Endothelial cell of umbilical vein (primary cell): Measurements from ENCODE around the gene SLC24A3. TPM values are rescaled to one million over a fixed set of nuclear protein-coding genes. Genes with fewer than 3 reads are reported as not detected.

Source experiments
- BruUV-seq: library from RNA; stranded (reverse); fragments of 400-500 nt; replicated peaks from 2 replicates; lab custom pipeline; 2021; lab: Mats Ljungman, UMichigan
- CTCF ChIA-PET: fragments of 300-600, 350-600 bp; sonication (Branson Sonifier 250); formaldehyde crosslinking; loops from one replicate; lab custom pipeline; 2021; ENCODE audit warnings: antibody characterized with exemption, inconsistent platforms; lab: Charles Lee
- POLR2A ChIA-PET: fragments of 300-600, 350-600 bp; sonication (Branson Sonifier 250); formaldehyde crosslinking; loops from one replicate; lab custom pipeline; 2021; ENCODE audit warnings: antibody characterized with exemption, inconsistent platforms; lab: Charles Lee
- DNase-seq: peaks from one replicate; pipeline ENCODE4 v3.0.0-alpha.2; 2011; ENCODE audit warnings: low read depth, low spot score
- FAIRE-seq: peaks from 2 replicates; lab custom pipeline; 2011; peaks lifted over from hg19 to GRCh38; lab: Jason Lieb, UNC
- H2AFZ ChIP-seq: 2 replicates; pipeline ENCODE4 v1.6.0; 2012; ENCODE audit warnings: low read depth, low read length, control low read depth, inconsistent platforms
- H3K27ac ChIP-seq: 2 replicates; pipeline ENCODE4 v1.5.1; 2011; ENCODE audit warnings: low read depth, mild to moderate bottlenecking, control low read depth, low read length, moderate library complexity; ENCODE audit not compliant: insufficient read depth
- H3K27me3 ChIP-seq, 2 experiments: 2 replicates each; pipeline versions ENCODE4 v1.6.0 to v1.6.1; 2011; ENCODE audit warnings: low read length in 2 of 2, mixed read lengths in 1 of 2; ENCODE audit not compliant: control insufficient read depth in 2 of 2, insufficient read depth in 2 of 2
- H3K36me3 ChIP-seq, 2 experiments: 2 replicates in 1 of 2; 3 replicates in 1 of 2; pipeline ENCODE4 v1.5.1; 2011; ENCODE audit warnings: low read length in 2 of 2, mild to moderate bottlenecking in 1 of 2, moderate library complexity in 1 of 2; ENCODE audit not compliant: control insufficient read depth in 2 of 2, insufficient read depth in 2 of 2; ENCODE audit errors: extremely low read depth in 1 of 2
- H3K4me1 ChIP-seq: 3 replicates; pipeline ENCODE4 v1.5.1; 2011; ENCODE audit warnings: mild to moderate bottlenecking, low read length; ENCODE audit not compliant: control insufficient read depth, insufficient read depth; ENCODE audit errors: extremely low read depth
- H3K4me2 ChIP-seq: 2 replicates; pipeline ENCODE4 v1.6.1; 2011; ENCODE audit warnings: low read length, control low read depth, mixed read lengths; ENCODE audit not compliant: insufficient read depth
- H3K4me3 ChIP-seq, 3 experiments: fragments of 200-600 bp in 1 of 3; sonication (generic), shearing (Covaris generic) in 1 of 3; replicated peaks in 1 of 3; 2 replicates each; pipeline ENCODE4 v1.5.1; 2011 to 2016; ENCODE audit warnings: control low read depth in 3 of 3, low read length in 3 of 3, mild to moderate bottlenecking in 2 of 3, inconsistent platforms in 1 of 3, low read depth in 1 of 3, moderate library complexity in 1 of 3; ENCODE audit not compliant: insufficient read depth in 1 of 3
- H3K79me2 ChIP-seq: 2 replicates; pipeline ENCODE4 v1.6.0; 2012; ENCODE audit warnings: low read length, inconsistent platforms; ENCODE audit not compliant: control insufficient read depth, insufficient read depth
- H3K9ac ChIP-seq: replicated peaks from 2 replicates; pipeline ENCODE3; 2011; ENCODE audit warnings: low read length, control low read depth; ENCODE audit not compliant: insufficient read depth; ENCODE audit errors: extremely low read depth
- H3K9me1 ChIP-seq: replicated peaks from 3 replicates; pipeline ENCODE4 v1.6.0; 2011; ENCODE audit warnings: mild to moderate bottlenecking, low read length; ENCODE audit not compliant: control insufficient read depth, insufficient read depth; ENCODE audit errors: extremely low read depth
- H3K9me3 ChIP-seq: replicated peaks from 2 replicates; pipeline ENCODE4 v1.5.1; 2012; ENCODE audit warnings: low read length, inconsistent platforms; ENCODE audit not compliant: control insufficient read depth, insufficient read depth
- H4K20me1 ChIP-seq: replicated peaks from 2 replicates; pipeline ENCODE3; 2011; ENCODE audit warnings: mild to moderate bottlenecking, low read length; ENCODE audit not compliant: control insufficient read depth, insufficient read depth; ENCODE audit errors: extremely low read depth
- EZH2 ChIP-seq: IDR thresholded peaks from 2 replicates; pipeline ENCODE4 v1.6.1; 2012; ENCODE audit warnings: borderline replicate concordance, low read depth, mild to moderate bottlenecking, moderate library complexity, low read length, inconsistent platforms; ENCODE audit not compliant: severe bottlenecking
- FOS ChIP-seq: IDR thresholded peaks from 2 replicates; pipeline ENCODE4 v1.6.1; 2011; ENCODE audit warnings: mild to moderate bottlenecking, low read length, moderate library complexity, borderline replicate concordance; ENCODE audit not compliant: insufficient read depth
- GATA2 ChIP-seq: IDR thresholded peaks from 2 replicates; pipeline ENCODE4 v1.7.0; 2011; ENCODE audit warnings: low read depth, mild to moderate bottlenecking, moderate library complexity, mixed read lengths, low read length; ENCODE audit not compliant: insufficient read length, insufficient read depth
- JUN ChIP-seq: IDR thresholded peaks from 2 replicates; pipeline ENCODE4 v1.6.1; 2011; ENCODE audit warnings: borderline replicate concordance, low read depth; ENCODE audit not compliant: insufficient read length, insufficient read depth
- MYC ChIP-seq: IDR thresholded peaks from one replicate; pipeline ENCODE4 v1.6.1; 2011; ENCODE audit warnings: mild to moderate bottlenecking, low read depth, low read length
- POLR2A ChIP-seq: IDR thresholded peaks from 2 replicates; pipeline ENCODE4 v1.6.1; 2012; ENCODE audit warnings: low read depth, mild to moderate bottlenecking, control low read depth, low read length
- POLR2AphosphoS5 ChIP-seq: IDR thresholded peaks from 2 replicates; pipeline ENCODE4 v1.6.1; 2012; ENCODE audit warnings: low read depth, mild to moderate bottlenecking, control low read depth, low read length, moderate library complexity; ENCODE audit not compliant: insufficient read depth
- dilution Hi-C: fragments of 300-500 bp; cut with MboI; formaldehyde crosslinking; loops from one replicate; pipeline ENCODE4 v1.15.0; 2019; ENCODE audit warnings: low sequenced_read_pairs; ENCODE audit not compliant: extremely low pct_ligation_motif_present
- intact Hi-C: fragments of 100-400 bp; cut with micrococcal nuclease; formaldehyde crosslinking; loops from one replicate; pipeline ENCODE4 v1.10.0; 2022
- polyA plus RNA-seq, 4 experiments: library from polyadenylated mRNA; depleted of rRNA in 3 of 4; stranded (reverse) in 3 of 4; unstranded in 1 of 4; fragments of >200 nt; gene quantifications; 2 replicates each; pipeline versions ENCODE4 v1.2.1 to v1.2.3, GENCODE V29; 2011 to 2012; ENCODE audit warnings: missing spikeins in 1 of 4
- total RNA-seq: library from RNA; stranded (reverse); gene quantifications from 2 replicates; pipeline ENCODE4 v1.2.3, GENCODE V29; 2021
- TF ChIP-seq, protein P1 (sequence below), 2 donors: IDR thresholded peaks; 1 replicate in 1 of 2; 2 replicates in 1 of 2; pipeline ENCODE4 v1.5.1; 2011; ENCODE audit warnings: low read length in 2 of 2, mild to moderate bottlenecking in 2 of 2, moderate library complexity in 2 of 2, control low read depth in 1 of 2, inconsistent platforms in 1 of 2, low read depth in 1 of 2; ENCODE audit not compliant: insufficient read depth in 1 of 2; ENCODE audit errors: extremely low read depth in 1 of 2
- TF ChIP-seq, protein P2 (sequence below): IDR thresholded peaks from 2 replicates; pipeline ENCODE4 v1.6.1; 2011; ENCODE audit not compliant: insufficient read depth, insufficient read length

SLC24A3 gene
- total and polyA plus RNA-seq, 2 donors (not counting 3 experiments of a cell fraction or from before 2014, with no cell fraction given): not detected

- intact Hi-C loops: no loop called here
- no peaks in the 10 kb centered on the region for H3K9me3 ChIP-seq
- H3K27me3 ChIP-seq: no peaks in the 10 kb centered on the region
- H2AFZ ChIP-seq: no peak overlapping the region
- POLR2A ChIA-PET: no interaction called here
- no peaks in the 10 kb centered on the region for H3K36me3 ChIP-seq
- TF ChIP-seq, protein P1, sequence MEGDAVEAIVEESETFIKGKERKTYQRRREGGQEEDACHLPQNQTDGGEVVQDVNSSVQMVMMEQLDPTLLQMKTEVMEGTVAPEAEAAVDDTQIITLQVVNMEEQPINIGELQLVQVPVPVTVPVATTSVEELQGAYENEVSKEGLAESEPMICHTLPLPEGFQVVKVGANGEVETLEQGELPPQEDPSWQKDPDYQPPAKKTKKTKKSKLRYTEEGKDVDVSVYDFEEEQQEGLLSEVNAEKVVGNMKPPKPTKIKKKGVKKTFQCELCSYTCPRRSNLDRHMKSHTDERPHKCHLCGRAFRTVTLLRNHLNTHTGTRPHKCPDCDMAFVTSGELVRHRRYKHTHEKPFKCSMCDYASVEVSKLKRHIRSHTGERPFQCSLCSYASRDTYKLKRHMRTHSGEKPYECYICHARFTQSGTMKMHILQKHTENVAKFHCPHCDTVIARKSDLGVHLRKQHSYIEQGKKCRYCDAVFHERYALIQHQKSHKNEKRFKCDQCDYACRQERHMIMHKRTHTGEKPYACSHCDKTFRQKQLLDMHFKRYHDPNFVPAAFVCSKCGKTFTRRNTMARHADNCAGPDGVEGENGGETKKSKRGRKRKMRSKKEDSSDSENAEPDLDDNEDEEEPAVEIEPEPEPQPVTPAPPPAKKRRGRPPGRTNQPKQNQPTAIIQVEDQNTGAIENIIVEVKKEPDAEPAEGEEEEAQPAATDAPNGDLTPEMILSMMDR (IDR thresholded peaks at IDR 0.05; ENCODE audit: extremely low read depth in 1 of 2, insufficient read depth in 1 of 2, low read depth in 1 of 2, low read length in 2 of 2): no peak
- TF ChIP-seq JUN (no peak), FOS (no peak), MYC (no peak), POLR2A (no peak), EZH2 (no peak), GATA2 (no peak), POLR2AphosphoS5 (no peak)
- TF ChIP-seq, protein P2, sequence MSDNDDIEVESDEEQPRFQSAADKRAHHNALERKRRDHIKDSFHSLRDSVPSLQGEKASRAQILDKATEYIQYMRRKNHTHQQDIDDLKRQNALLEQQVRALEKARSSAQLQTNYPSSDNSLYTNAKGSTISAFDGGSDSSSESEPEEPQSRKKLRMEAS: no peak
- H4K20me1 ChIP-seq: no peaks in the 10 kb centered on the region
- no peaks in the 10 kb centered on the region for H3K9me1 ChIP-seq
- H3K4me2 ChIP-seq: no peak overlapping the region
- CTCF ChIA-PET: no interaction called here
- H3K79me2 ChIP-seq: no peaks in the 10 kb centered on the region
- no peak overlapping the region for H3K27ac ChIP-seq
- dilution Hi-C loops: no loop called here
- H3K4me3 ChIP-seq: no peak overlapping the region
- no peak overlapping the region for H3K9ac ChIP-seq
- no peak for FAIRE-seq
- no peaks in the 10 kb centered on the region for H3K4me1 ChIP-seq
- no peak for DNase-seq
- no TSS peak for BruUV-seq
Observed at GRCh38 chr20:19502169-19502568, 289.7 kb downstream of the SLC24A3 start.
